ENCODE measurements around the gene NR3C1.

NR3C1 gene

GRCh38 chr5:143403593-143404415, at the start of gene NR3C1:
Gene NR3C1, minus strand, starts transcription at chr5:143403686. Its CDS starts 2,847 bp downstream, at chr5:143400839.
- H3K27ac ChIP-seq (ENCODE audit: low read depth, low read length), result peak within 1 kb of the TSS; percentile 97

GRCh38 chr5:143449772-143450171, 46.3 kb upstream of the NR3C1 start:
- H3K27me3 ChIP-seq (ENCODE audit: low read length), result no peaks in the 10 kb centered on the region
- no peak overlapping the region for H2AFZ ChIP-seq (ENCODE audit: low read depth, low read length, severe bottlenecking)
- H4K20me1 ChIP-seq (ENCODE audit: low read depth, low read length), result no peaks in the 10 kb centered on the region
- H3K9me3 ChIP-seq (ENCODE audit: insufficient read depth, low read length), result no peaks in the 10 kb centered on the region
- no peak overlapping the region for H3K4me3 ChIP-seq (ENCODE audit: insufficient read depth, low read length, poor library complexity, severe bottlenecking)
- H3K36me3 ChIP-seq (ENCODE audit: low read length), result no peaks in the 10 kb centered on the region
- no peaks in the 10 kb centered on the region for H3K79me2 ChIP-seq (ENCODE audit: insufficient read depth, low read length)
- H3F3A ChIP-seq (ENCODE audit: insufficient read depth), result no peaks in the 10 kb centered on the region
- TF ChIP-seq, protein P1, sequence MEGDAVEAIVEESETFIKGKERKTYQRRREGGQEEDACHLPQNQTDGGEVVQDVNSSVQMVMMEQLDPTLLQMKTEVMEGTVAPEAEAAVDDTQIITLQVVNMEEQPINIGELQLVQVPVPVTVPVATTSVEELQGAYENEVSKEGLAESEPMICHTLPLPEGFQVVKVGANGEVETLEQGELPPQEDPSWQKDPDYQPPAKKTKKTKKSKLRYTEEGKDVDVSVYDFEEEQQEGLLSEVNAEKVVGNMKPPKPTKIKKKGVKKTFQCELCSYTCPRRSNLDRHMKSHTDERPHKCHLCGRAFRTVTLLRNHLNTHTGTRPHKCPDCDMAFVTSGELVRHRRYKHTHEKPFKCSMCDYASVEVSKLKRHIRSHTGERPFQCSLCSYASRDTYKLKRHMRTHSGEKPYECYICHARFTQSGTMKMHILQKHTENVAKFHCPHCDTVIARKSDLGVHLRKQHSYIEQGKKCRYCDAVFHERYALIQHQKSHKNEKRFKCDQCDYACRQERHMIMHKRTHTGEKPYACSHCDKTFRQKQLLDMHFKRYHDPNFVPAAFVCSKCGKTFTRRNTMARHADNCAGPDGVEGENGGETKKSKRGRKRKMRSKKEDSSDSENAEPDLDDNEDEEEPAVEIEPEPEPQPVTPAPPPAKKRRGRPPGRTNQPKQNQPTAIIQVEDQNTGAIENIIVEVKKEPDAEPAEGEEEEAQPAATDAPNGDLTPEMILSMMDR (IDR thresholded peaks at IDR 0.05; ENCODE audit: insufficient read depth, low read length, poor library complexity, severe bottlenecking), result no peak
- no peak for TF ChIP-seq EZH2phosphoT487 (conservative IDR thresholded peaks at IDR 0.05; ENCODE audit: low read length)
- no peak overlapping the region for H3K27ac ChIP-seq (ENCODE audit: low read depth, low read length)
- no peaks in the 10 kb centered on the region for H3K9me2 ChIP-seq (replicated peaks; ENCODE audit: insufficient read depth, low read length)
- H3K9ac ChIP-seq (ENCODE audit: low read length), result no peak overlapping the region
- H3K4me2 ChIP-seq (ENCODE audit: low read depth, low read length, poor library complexity, severe bottlenecking), result no peak overlapping the region

More at GRCh38 chr5:143403593-143404415, at the start of gene NR3C1:
- Histone ChIP-seq H3F3A (ENCODE audit: insufficient read depth) (peaks cover 42% of the 10 kb centered on the region), H3K36me3 (ENCODE audit: low read length) (0 out of 2 replicates have a peak, but pooled peaks cover 10% of the 10 kb centered on the region), H3K27me3 (ENCODE audit: low read length) (no peaks in the 10 kb centered on the region), H2AFZ (ENCODE audit: low read depth, low read length, severe bottlenecking) (peak within 1 kb of the TSS; percentile 61), H3K9me2 (replicated peaks; ENCODE audit: insufficient read depth, low read length) (no peaks in the 10 kb centered on the region), H3K79me2 (ENCODE audit: insufficient read depth, low read length) (peaks cover 52% of the 10 kb centered on the region), H3K9me3 (ENCODE audit: insufficient read depth, low read length) (no peaks in the 10 kb centered on the region), H3K9ac (ENCODE audit: low read length) (peak within 1 kb of the TSS; percentile 88), H3K4me3 (ENCODE audit: insufficient read depth, low read length, poor library complexity, severe bottlenecking) (peak within 1 kb of the TSS; percentile 74), H3K4me2 (ENCODE audit: low read depth, low read length, poor library complexity, severe bottlenecking) (peak within 1 kb of the TSS; percentile 93), H4K20me1 (ENCODE audit: low read depth, low read length) (peaks cover 7% of the 10 kb centered on the region; the same call in 1 of the 2 replicates)
- TF ChIP-seq, protein P1 (IDR thresholded peaks at IDR 0.05; ENCODE audit: insufficient read depth, low read length, poor library complexity, severe bottlenecking), result no peak
- TF ChIP-seq EZH2phosphoT487 (conservative IDR thresholded peaks at IDR 0.05; ENCODE audit: low read length), result no peak

DNA sequence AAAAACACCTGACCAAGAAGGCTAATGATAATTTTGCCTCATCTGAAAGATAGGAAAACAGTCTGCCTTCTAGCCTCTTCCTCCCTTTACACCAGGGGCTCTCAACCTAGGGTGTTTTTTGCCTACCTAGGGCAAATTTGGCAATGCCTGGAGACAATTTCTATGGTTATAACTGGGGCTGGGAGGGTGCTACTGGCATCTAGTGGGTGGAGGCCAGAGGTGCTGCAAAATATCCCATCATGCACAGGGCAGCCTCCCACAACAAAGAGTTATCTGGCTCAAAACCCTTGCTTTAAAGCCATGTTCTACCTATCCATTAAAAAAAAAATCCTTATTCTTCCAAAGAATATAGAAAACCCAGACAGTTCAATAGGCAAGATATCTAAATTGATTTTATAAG, 45.0 kb upstream of the NR3C1 start:
- TF ChIP-seq, protein P1 (IDR thresholded peaks at IDR 0.05; ENCODE audit: insufficient read depth, low read length, poor library complexity, severe bottlenecking), result peak; percentile 25
- no peak for TF ChIP-seq EZH2phosphoT487 (conservative IDR thresholded peaks at IDR 0.05; ENCODE audit: low read length)
- H3K27me3 ChIP-seq (ENCODE audit: low read length), result no peaks in the 10 kb centered on the region
- no peaks in the 10 kb centered on the region for H4K20me1 ChIP-seq (ENCODE audit: low read depth, low read length)
- no peak overlapping the region for H3K4me2 ChIP-seq (ENCODE audit: low read depth, low read length, poor library complexity, severe bottlenecking)
- H2AFZ ChIP-seq (ENCODE audit: low read depth, low read length, severe bottlenecking), result peak overlapping the region; percentile 79
- H3K9me2 ChIP-seq (replicated peaks; ENCODE audit: insufficient read depth, low read length), result no peaks in the 10 kb centered on the region
- no peak overlapping the region for H3K4me3 ChIP-seq (ENCODE audit: insufficient read depth, low read length, poor library complexity, severe bottlenecking)
- H3K27ac ChIP-seq (ENCODE audit: low read depth, low read length), result no peak overlapping the region
- no peaks in the 10 kb centered on the region for H3K9me3 ChIP-seq (ENCODE audit: insufficient read depth, low read length)
- no peak overlapping the region for H3K9ac ChIP-seq (ENCODE audit: low read length)
- no peaks in the 10 kb centered on the region for H3K79me2 ChIP-seq (ENCODE audit: insufficient read depth, low read length)
- no peaks in the 10 kb centered on the region for H3F3A ChIP-seq (ENCODE audit: insufficient read depth)
- no peaks in the 10 kb centered on the region for H3K36me3 ChIP-seq (ENCODE audit: low read length)
